ENCODE results near the gene PCMTD2.

DNA sequence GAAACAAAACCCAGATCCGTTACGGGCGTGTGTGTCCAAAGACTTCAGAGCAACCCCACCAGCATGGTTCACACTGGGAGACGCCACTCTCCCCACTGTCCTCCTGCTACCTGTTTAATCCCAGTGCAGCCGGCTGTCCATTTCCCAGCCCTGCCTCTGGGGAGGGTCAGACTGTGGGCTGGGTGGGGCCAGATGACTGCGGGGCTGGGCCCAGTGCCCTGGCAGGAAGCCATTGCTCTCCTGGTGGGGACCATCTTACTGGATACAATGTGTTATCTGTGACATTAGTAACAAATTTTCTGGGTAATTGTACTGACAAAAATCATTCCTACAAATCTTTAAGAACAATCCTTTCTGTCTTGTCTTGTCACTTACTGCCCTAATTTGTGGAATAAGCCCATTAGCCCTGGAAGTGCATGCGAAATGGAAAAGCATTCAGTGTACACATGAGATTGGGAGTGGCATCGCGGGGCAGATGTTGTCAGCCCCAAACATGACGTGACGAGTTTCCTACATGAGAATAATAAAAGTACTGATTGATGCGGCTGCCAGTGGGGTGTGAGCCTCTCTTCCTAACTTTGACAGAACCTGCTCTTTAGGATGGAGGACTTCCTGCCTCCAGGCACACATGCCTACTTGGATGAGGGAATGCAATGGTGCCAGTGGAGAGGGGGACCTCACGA, 37.9 kb upstream of the PCMTD2 start:
- TF ChIP-seq EZH2 (IDR thresholded peaks at IDR 0.05; ENCODE audit: borderline replicate concordance, low read length), result no peak
- TF ChIP-seq, protein P1, sequence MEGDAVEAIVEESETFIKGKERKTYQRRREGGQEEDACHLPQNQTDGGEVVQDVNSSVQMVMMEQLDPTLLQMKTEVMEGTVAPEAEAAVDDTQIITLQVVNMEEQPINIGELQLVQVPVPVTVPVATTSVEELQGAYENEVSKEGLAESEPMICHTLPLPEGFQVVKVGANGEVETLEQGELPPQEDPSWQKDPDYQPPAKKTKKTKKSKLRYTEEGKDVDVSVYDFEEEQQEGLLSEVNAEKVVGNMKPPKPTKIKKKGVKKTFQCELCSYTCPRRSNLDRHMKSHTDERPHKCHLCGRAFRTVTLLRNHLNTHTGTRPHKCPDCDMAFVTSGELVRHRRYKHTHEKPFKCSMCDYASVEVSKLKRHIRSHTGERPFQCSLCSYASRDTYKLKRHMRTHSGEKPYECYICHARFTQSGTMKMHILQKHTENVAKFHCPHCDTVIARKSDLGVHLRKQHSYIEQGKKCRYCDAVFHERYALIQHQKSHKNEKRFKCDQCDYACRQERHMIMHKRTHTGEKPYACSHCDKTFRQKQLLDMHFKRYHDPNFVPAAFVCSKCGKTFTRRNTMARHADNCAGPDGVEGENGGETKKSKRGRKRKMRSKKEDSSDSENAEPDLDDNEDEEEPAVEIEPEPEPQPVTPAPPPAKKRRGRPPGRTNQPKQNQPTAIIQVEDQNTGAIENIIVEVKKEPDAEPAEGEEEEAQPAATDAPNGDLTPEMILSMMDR (IDR thresholded peaks at IDR 0.05; ENCODE audit: low read length), result no peak
